HepG2 (cell line): ENCODE results near the gene FUCA2.

Source experiments
- CTCF ChIP-seq: sonication (generic); formaldehyde crosslinking; IDR thresholded peaks from 2 replicates; pipeline ENCODE4 v1.5.0; 2020; ENCODE audit warnings: mild to moderate bottlenecking, missing genetic modification reagents, moderate library complexity
- TCF7 ChIP-seq: sonication (generic); IDR thresholded peaks from 2 replicates; pipeline ENCODE4 v1.6.1; 2016; ENCODE audit warnings: antibody characterized with exemption, low read depth
- ZNF3 ChIP-seq: IDR thresholded peaks from 2 replicates; pipeline ENCODE4 v1.7.0; 2017; ENCODE audit warnings: inconsistent platforms
- ZZZ3 ChIP-seq: sonication (generic); formaldehyde crosslinking; IDR thresholded peaks from 2 replicates; pipeline ENCODE4 v1.4.0; 2020; ENCODE audit warnings: missing genetic modification reagents, mild to moderate bottlenecking, borderline replicate concordance

DNA sequence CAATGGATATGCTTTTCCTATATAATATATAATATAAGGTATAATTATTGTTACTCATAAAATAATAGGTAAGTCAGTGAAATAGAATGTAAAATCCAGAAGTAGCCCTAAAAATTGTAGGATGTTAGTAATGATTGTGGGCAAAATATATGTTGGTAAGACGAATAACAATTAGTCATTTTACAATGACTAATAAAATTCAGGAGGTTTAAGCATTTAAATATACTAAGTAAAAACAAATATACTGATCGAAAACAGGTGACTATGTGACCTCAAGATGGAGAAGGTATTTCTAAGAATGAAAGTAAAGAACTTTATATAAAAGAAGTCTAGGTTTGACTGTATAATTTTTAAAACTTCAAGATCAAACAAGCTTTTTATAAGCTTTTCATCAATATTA is 28.9 kb downstream of the FUCA2 start:
- no peak for TF ChIP-seq ZZZ3 (CRISPR knock-in tag)
- TF ChIP-seq TCF7 = no peak
- no peak for TF ChIP-seq ZNF3 (CRISPR knock-in tag)
- no peak for TF ChIP-seq CTCF (CRISPR knock-in tag)
